AG04450 (cell line): ENCODE data around the gene FZD2. TPM values are rescaled to one million over a fixed set of nuclear protein-coding genes. Genes with fewer than 3 reads are reported as not detected.

Experiments used
- CTCF ChIA-PET: fragments of 300-600, 350-600 bp; formaldehyde crosslinking; extraction: SDS; loops from one replicate; lab custom pipeline; 2022; ENCODE audit warnings: antibody characterized with exemption, inconsistent platforms; lab: Charles Lee
- POLR2A ChIA-PET: fragments of 350-600 bp; formaldehyde crosslinking; extraction: SDS; loops from one replicate; lab custom pipeline; 2021; ENCODE audit warnings: antibody characterized with exemption, inconsistent platforms; lab: Yijun Ruan, JAX
- DNase-seq: peaks from one replicate; pipeline ENCODE4 v3.0.0-alpha.2; 2011; ENCODE audit warnings: low read depth, low spot score
- H3K27ac ChIP-seq: one replicate; pipeline ENCODE4 v1.5.1; 2012; ENCODE audit warnings: low read depth, low read length, control low read depth
- H3K27me3 ChIP-seq: one replicate; pipeline ENCODE4 v1.6.0; 2012; ENCODE audit warnings: low read length; ENCODE audit not compliant: control insufficient read depth, insufficient read depth
- H3K4me3 ChIP-seq: 2 replicates; pipeline ENCODE4 v1.5.1; 2011; ENCODE audit warnings: mild to moderate bottlenecking, low read depth, low read length, control low read depth
- H3K9me3 ChIP-seq: 2 replicates; pipeline ENCODE4 v1.5.1; 2012; ENCODE audit warnings: low read length; ENCODE audit not compliant: control insufficient read depth, insufficient read depth
- CTCF ChIP-seq: IDR thresholded peaks from 2 replicates; pipeline ENCODE4 v1.5.1; 2011; ENCODE audit warnings: low read depth, low read length, control low read depth, inconsistent platforms
- polyA plus RNA-seq: library from polyadenylated mRNA; depleted of rRNA; stranded (reverse); fragments of >200 nt; gene quantifications from 2 replicates; pipeline ENCODE4 v1.2.3, GENCODE V29; 2011

FZD2 gene
- polyA plus RNA-seq, 1 experiment = 49.4 TPM

- POLR2A ChIA-PET = no interaction called here
- Histone ChIP-seq H3K27me3 (no peaks in the 10 kb centered on the region), H3K27ac (no peak overlapping the region), H3K9me3 (peaks cover 5% of the 10 kb centered on the region), H3K4me3 (no peak overlapping the region)
- CTCF ChIA-PET = interaction anchor here (0.6 kb wide), 1 partner anchor 382 kb away, joined by 3 read pairs; no protein-coding TSS in a partner anchor
- TF ChIP-seq CTCF = no peak
- DNase-seq = no peak
These were observed 44.7 kb downstream of the FZD2 start for GRCh38 chr17:44601973-44602372.

GRCh38 chr17:44602390-44602789, 45.1 kb downstream of the FZD2 start:
- Histone ChIP-seq H3K27ac (no peak overlapping the region), H3K9me3 (peaks cover 5% of the 10 kb centered on the region), H3K4me3 (no peak overlapping the region), H3K27me3 (no peaks in the 10 kb centered on the region)
- no peak for DNase-seq
- CTCF ChIA-PET = no interaction called here
- no peak for TF ChIP-seq CTCF
- POLR2A ChIA-PET = no interaction called here

- no peaks in the 10 kb centered on the region for H3K27me3 ChIP-seq
- POLR2A ChIA-PET = no interaction called here
- CTCF ChIA-PET = no interaction called here
- no peak overlapping the region for H3K27ac ChIP-seq
- TF ChIP-seq CTCF = no peak
- DNase-seq = no peak
- H3K4me3 ChIP-seq = no peak overlapping the region
- peaks cover 5% of the 10 kb centered on the region for H3K9me3 ChIP-seq
These were observed 45.7 kb downstream of the FZD2 start for GRCh38 chr17:44602970-44603369.

- Histone ChIP-seq H3K9me3 (peaks cover 5% of the 10 kb centered on the region), H3K4me3 (no peak overlapping the region), H3K27ac (no peak overlapping the region), H3K27me3 (no peaks in the 10 kb centered on the region)
- no peak for DNase-seq
- CTCF ChIA-PET = no interaction called here
- POLR2A ChIA-PET = no interaction called here
- no peak for TF ChIP-seq CTCF
These were observed 47.0 kb downstream of the FZD2 start for GRCh38 chr17:44604116-44604761.

- DNase-seq = no peak
- Histone ChIP-seq H3K27me3 (no peaks in the 10 kb centered on the region), H3K4me3 (no peak overlapping the region), H3K9me3 (peaks cover 5% of the 10 kb centered on the region), H3K27ac (no peak overlapping the region)
- ChIA-PET POLR2A (no interaction called here), CTCF (no interaction called here)
- no peak for TF ChIP-seq CTCF
These were observed 47.6 kb downstream of the FZD2 start for GRCh38 chr17:44604768-44605485.
